ENCODE measurements around the gene FBL.

GRCh38 chr19:39858541-39858940 is 12.4 kb upstream of the FBL start:
- TF ChIP-seq CTCF (conservative IDR thresholded peaks at IDR 0.05; ENCODE audit: low read length) (no peak), EZH2phosphoT487 (IDR thresholded peaks at IDR 0.05; ENCODE audit: borderline replicate concordance, low read depth, low read length) (no peak)
